Posterior vena cava (tissue), 2 donors: ENCODE data around the gene MAPKAP1. TPM values are rescaled to one million over a fixed set of nuclear protein-coding genes. Genes with fewer than 3 reads are reported as not detected.

Experiments
- DNase-seq: peaks from one replicate; pipeline ENCODE4 v3.0.0-alpha.2; 2020; ENCODE audit warnings: low spot score
- intact Hi-C, 2 donors: fragments of 100-400 bp; cut with DNase I; formaldehyde crosslinking; loops; one replicate each; pipeline versions ENCODE4 v1.14.1 to v1.14.2; 2022 to 2023
- total RNA-seq, 2 donors: library from RNA; stranded (reverse); fragmentation: NEBNext Ultra II Directional; extraction: Animal tissue kit (Norgen Biotek cat#: 25700); gene quantifications; one replicate each; pipeline ENCODE4 v1.2.1, GENCODE V29; 2021
- donor health status: DM: yes; HTN: yes; CAD: no.
- donor health status: DM: yes; HTN: yes; CAD: no.

MAPKAP1 gene
- total RNA-seq, 2 donors from 2014 or later = 56.1 to 62.2 TPM

GRCh38 chr9:125532812-125533594 is 174.0 kb downstream of the MAPKAP1 start:
- intact Hi-C loops = no loop called here

GRCh38 chr9:125532412-125532811 is 174.6 kb downstream of the MAPKAP1 start:
- DNase-seq = no peak
- intact Hi-C loops = no loop called here

More at GRCh38 chr9:125532812-125533594, 174.0 kb downstream of the MAPKAP1 start:
- no peak for DNase-seq

- DNase-seq = no peak
- intact Hi-C loops = no loop called here
Observed at GRCh38 chr9:125529589-125530515, 177.2 kb downstream of the MAPKAP1 start.

- no peak for DNase-seq
- intact Hi-C loops = no loop called here
Observed at GRCh38 chr9:125529107-125529506, 177.9 kb downstream of the MAPKAP1 start.

GRCh38 chr9:125527471-125528002 is 179.5 kb downstream of the MAPKAP1 start:
- no peak for DNase-seq
- intact Hi-C loops = no loop called here

GRCh38 chr9:125525921-125526631 is 180.9 kb downstream of the MAPKAP1 start:
- intact Hi-C loops = no loop called here

GRCh38 chr9:125524583-125525355 is 182.2 kb downstream of the MAPKAP1 start:
- no peak for DNase-seq
- intact Hi-C loops = no loop called here

More at GRCh38 chr9:125525921-125526631, 180.9 kb downstream of the MAPKAP1 start:
- no peak for DNase-seq

- intact Hi-C loops = no loop called here
- no peak for DNase-seq
Observed at GRCh38 chr9:125523681-125524080, 183.3 kb downstream of the MAPKAP1 start.

- intact Hi-C loops = no loop called here
- DNase-seq = no peak
Observed at GRCh38 chr9:125522328-125522725, 184.7 kb downstream of the MAPKAP1 start.

- DNase-seq = no peak
- intact Hi-C loops = no loop called here
Observed at GRCh38 chr9:125521462-125522327, 185.3 kb downstream of the MAPKAP1 start.

- intact Hi-C loops = no loop called here
- DNase-seq = no peak
Observed at GRCh38 chr9:125519734-125520133, 187.3 kb downstream of the MAPKAP1 start.

GRCh38 chr9:125517577-125517976 is 189.4 kb downstream of the MAPKAP1 start:
- DNase-seq = no peak
- intact Hi-C loops = no loop called here

GRCh38 chr9:125515983-125516940 is 190.7 kb downstream of the MAPKAP1 start:
- no peak for DNase-seq
- intact Hi-C loops = no loop called here

GRCh38 chr9:125515281-125515680 is 191.7 kb downstream of the MAPKAP1 start:
- intact Hi-C loops = no loop called here
- no peak for DNase-seq

GRCh38 chr9:125514468-125514867 is 192.5 kb downstream of the MAPKAP1 start:
- intact Hi-C loops = no loop called here
- no peak for DNase-seq

GRCh38 chr9:125513668-125514413 is 193.2 kb downstream of the MAPKAP1 start:
- intact Hi-C loops = no loop called here
- no peak for DNase-seq
